HCT116 (cell line): ENCODE measurements around the gene TEAD1.

Experiments
- FOSL1 ChIP-seq: IDR thresholded peaks from 2 replicates; pipeline ENCODE4 v1.6.1; 2012; ENCODE audit warnings: low read depth
- POLR2A ChIP-seq: IDR thresholded peaks from 2 replicates; pipeline ENCODE4 v1.7.0; 2011; ENCODE audit warnings: borderline replicate concordance; ENCODE audit not compliant: insufficient read depth, insufficient read length; ENCODE audit errors: extremely low read depth
- RAD21 ChIP-seq: IDR thresholded peaks from 2 replicates; pipeline ENCODE4 v1.6.1; 2012; ENCODE audit warnings: low read depth, mild to moderate bottlenecking
- TF ChIP-seq, protein P1 (sequence below), 3 experiments: fragments of 200-600 bp in 1 of 3; sonication (generic) in 1 of 3; IDR thresholded peaks in 2 of 3; conservative IDR thresholded peaks in 1 of 3; 2 replicates each; pipeline ENCODE4 v1.5.1; 2012 to 2017; ENCODE audit warnings: low read depth in 2 of 3, low read length in 2 of 3, antibody characterized with exemption in 1 of 3, borderline replicate concordance in 1 of 3, control low read depth in 1 of 3, mild to moderate bottlenecking in 1 of 3, mixed read lengths in 1 of 3, mixed run types in 1 of 3, moderate library complexity in 1 of 3; ENCODE audit not compliant: insufficient read depth in 1 of 3

DNA sequence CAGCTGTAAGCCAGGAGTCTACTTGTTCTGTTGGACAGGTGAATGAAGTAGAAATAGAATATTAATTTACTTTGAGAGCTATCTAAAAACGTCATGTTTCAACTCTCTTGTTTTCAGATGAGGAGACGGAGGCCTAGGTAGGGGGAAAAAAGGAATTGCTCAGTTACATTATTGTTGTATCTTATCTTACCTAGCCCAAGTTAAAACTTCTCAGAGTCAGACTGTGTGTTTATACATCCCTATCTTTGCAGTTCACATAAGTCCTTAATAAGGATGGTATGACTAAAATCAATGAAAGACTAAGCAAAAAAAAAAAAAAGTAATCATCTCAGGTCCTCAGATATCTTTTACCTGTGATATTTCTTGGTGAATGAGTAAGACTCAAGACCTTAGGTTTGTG is 62.8 kb downstream of the TEAD1 start:
- TF ChIP-seq, protein P1, sequence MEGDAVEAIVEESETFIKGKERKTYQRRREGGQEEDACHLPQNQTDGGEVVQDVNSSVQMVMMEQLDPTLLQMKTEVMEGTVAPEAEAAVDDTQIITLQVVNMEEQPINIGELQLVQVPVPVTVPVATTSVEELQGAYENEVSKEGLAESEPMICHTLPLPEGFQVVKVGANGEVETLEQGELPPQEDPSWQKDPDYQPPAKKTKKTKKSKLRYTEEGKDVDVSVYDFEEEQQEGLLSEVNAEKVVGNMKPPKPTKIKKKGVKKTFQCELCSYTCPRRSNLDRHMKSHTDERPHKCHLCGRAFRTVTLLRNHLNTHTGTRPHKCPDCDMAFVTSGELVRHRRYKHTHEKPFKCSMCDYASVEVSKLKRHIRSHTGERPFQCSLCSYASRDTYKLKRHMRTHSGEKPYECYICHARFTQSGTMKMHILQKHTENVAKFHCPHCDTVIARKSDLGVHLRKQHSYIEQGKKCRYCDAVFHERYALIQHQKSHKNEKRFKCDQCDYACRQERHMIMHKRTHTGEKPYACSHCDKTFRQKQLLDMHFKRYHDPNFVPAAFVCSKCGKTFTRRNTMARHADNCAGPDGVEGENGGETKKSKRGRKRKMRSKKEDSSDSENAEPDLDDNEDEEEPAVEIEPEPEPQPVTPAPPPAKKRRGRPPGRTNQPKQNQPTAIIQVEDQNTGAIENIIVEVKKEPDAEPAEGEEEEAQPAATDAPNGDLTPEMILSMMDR (IDR thresholded peaks at IDR 0.05 in 2 of 3, conservative IDR thresholded peaks at IDR 0.05 in 1 of 3; ENCODE audit: borderline replicate concordance in 1 of 3, insufficient read depth in 1 of 3, low read depth in 2 of 3, low read length in 2 of 3): no peak
- TF ChIP-seq POLR2A (no peak), FOSL1 (no peak), RAD21 (no peak)
